Hippocampal formation (tissue), 2 donors: ENCODE measurements around the gene AIFM1.
"Not testable (repeated sequence)": the region's sequence is repeated elsewhere in the genome, so short reads cannot be mapped to it uniquely, and the experiment has no call there.

Source experiments
- DNase-seq, 2 donors: peaks; one replicate each; lab custom pipeline; 2025; lab: John Stamatoyannopoulos, UW

The AIFM1 gene

GRCh38 chrX:130119312-130119898 is 46.2 kb downstream of the AIFM1 start:
- no peak for DNase-seq

- no peak for DNase-seq
Observed at GRCh38 chrX:130118441-130119311, 47.0 kb downstream of the AIFM1 start.

- DNase-seq, result no peak
Observed at GRCh38 chrX:130117166-130117565, 48.5 kb downstream of the AIFM1 start.

DNA sequence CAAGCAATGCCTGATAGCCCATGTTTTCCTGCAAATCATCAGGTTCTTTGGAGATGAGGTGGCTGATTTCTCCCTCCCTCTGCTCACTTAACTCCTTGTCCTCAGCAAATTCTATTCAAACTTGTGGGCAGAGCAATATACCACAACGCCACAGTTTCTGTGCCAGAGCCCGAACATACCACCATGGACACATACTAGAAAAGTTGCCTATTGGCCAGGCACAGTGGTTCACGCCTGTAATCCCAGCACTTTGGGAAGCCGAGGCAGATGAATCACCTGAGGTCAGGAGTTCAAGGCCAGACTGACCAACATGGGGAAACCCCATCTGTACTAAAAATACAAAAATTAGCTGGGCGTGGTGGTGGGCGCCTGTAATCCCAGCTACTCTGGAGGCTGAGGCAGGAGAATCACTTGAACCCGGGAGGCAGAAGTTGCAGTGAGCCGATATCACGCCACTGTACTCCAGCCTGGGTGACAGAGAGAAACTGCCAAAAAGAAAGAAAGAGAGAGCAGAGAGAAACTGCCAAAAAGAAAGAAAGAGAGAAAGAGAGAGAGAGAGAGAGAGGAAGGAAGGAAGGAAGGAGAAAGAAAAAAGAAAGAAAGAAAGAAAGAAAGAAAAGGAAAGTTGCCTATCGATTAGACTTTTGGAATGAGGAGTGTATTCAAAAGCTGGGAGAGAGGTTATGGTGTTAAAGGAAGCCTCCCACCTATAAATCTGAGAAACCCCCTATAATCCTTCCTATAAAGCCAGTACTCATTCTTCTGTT is 50.3 kb downstream of the AIFM1 start:
- DNase-seq, result not testable (repeated sequence)

DNA sequence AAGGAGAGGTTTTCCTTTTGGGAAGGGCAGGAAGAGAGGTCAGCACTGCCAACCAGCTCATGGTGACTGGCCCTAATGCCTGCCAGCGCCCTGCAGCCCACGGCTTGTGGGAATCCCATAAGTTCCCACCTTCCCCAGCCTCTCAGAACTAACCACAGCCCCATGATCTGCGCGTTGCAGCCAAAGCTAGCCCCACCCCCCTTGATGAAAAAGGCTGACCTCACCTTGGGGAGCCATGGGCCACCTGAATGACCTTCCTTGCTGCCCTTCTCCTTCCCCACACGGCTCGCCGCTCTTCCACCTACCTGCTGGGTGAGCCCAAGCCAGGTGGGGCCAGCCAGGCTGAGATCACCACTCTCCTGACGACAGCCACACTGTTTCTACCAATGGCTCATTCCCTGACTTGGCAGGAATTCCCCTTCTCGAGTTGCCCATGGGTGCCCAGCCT is 51.5 kb downstream of the AIFM1 start:
- DNase-seq, result no peak

GRCh38 chrX:130111220-130112154 is 54.2 kb downstream of the AIFM1 start:
- no peak for DNase-seq

DNA sequence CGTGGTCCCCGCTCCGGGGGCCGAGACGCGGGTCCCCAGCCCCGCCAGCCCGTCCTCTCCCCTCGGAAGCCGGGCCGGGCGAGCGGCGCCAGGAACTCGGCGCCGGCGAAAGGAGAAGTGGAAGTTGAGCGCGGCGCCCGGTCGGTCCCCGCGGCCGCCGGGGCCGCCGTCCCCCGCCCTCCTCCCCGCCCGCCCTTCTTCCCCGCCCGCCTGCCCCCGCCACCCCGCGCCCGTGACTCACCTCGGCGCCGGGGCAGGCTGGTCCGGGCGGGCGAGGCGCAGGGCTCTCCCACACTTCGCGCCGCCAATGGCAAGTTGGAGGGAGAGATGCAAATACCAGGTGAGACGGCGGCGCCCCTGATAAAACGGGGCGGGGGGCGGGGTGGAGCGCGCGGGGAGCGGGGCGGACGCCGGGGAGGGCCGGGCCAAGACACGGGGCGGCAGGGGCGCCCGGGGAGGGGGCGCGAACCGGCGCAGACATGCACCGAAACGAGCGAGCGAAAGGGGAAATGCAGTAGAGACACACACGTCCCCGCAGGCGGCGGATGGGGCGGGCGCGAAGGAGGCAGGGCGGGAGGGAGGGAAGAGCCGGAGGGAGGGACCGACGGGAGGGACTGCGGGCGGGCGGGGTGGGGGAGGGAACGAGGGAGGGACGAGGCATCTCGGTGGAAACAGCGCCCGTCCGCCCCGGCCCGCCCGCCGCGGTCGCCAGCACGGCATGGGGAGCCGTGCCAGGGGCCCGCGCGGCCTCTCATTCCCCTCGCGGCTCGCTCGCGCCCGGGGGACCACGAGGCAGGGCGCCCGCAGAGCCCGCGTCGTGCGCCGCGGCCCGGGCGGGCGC is 55.0 kb downstream of the AIFM1 start, which contains the start of gene ELF4:
Gene ELF4, minus strand, starts transcription at position 119 of the 841 bp plus-strand sequence. CDS start 29,167 bp downstream, outside the sequence.
- peak in 1 of 2 donors; percentile 2 for DNase-seq

GRCh38 chrX:130109429-130110378 is 55.9 kb downstream of the AIFM1 start:
- DNase-seq, result no peak

DNA sequence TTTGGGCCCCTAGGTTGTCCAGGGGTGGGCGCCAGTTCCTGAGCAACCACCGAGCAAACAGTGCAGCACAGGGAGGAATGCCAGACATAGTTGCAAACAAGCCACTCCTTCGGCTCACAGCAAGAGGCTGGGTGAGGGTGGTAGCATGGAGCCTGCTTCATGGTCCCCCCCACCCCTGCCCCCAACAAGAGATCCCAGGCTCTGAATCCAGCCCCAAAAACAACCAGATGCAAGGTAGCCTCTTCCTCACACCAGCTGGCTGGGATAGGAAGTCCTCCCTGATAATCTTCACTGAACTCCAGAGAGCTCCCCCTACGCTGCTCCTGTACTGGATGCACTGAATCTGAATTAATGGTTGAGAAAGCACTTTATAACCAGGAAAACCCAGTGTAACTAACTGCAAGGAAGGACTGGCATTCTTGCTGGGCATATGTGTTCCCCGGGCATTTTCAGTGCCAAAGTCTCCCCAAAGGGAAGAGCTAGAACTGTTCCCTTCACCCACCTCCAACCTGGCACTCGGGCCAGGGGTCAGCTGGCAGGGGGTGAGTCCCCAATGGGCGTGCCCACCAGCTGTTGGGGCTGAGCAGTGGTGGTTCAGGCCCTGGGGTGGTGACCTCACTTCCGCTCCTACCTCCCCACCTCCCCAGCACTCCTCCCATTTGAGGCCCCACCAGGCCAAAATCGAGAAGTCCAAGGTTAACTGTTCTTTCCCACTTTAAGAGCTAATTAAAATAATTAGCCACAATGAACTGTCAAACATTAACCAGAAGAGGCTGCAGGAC is 56.8 kb downstream of the AIFM1 start:
- no peak for DNase-seq

DNA sequence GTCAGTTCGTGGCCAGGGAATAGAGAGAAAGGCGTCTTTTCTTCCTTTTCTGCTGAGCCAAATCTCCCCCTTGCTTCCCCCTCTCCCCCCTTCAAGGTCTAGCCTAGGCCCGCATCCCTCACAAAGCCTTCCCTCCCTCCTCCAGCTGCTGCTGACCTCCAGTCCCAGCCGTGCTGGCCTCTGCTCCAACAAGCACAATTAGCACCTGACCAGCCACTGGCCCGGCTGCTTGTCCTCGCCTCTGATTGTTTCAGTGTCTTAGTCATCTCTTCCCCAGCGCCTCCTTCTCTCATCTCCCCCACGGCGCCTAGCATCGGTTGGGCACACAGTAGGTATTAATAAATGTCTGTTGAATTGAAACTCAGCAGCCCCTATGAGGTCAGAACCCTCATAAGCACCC is 59.6 kb downstream of the AIFM1 start:
- no peak for DNase-seq

- no peak for DNase-seq
Observed at GRCh38 chrX:130105244-130105643, 60.4 kb downstream of the AIFM1 start.

DNA sequence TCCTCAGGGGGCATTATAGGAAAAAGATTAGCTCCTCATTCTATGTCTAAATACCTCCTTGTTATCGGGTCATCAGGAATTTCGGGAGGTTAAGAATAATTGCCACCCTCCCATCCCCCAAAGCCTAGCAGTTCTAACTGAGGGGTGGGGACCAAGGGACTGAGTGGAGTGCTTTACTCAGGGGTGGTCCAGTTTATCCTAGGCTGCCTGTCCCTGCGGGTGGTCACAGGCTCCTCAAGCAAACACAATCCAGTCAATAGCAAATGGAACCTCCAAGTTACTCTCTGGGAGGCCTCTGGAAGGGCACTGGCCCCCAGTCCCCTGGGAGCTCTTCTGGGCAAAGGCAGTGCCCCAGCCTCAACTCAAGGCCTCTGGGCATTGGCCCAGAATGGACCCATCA is 62.0 kb downstream of the AIFM1 start:
- DNase-seq, result no peak

GRCh38 chrX:130100180-130100579 is 65.5 kb downstream of the AIFM1 start:
- no peak for DNase-seq

GRCh38 chrX:130098210-130098552 is 67.5 kb downstream of the AIFM1 start:
- no peak for DNase-seq

DNA sequence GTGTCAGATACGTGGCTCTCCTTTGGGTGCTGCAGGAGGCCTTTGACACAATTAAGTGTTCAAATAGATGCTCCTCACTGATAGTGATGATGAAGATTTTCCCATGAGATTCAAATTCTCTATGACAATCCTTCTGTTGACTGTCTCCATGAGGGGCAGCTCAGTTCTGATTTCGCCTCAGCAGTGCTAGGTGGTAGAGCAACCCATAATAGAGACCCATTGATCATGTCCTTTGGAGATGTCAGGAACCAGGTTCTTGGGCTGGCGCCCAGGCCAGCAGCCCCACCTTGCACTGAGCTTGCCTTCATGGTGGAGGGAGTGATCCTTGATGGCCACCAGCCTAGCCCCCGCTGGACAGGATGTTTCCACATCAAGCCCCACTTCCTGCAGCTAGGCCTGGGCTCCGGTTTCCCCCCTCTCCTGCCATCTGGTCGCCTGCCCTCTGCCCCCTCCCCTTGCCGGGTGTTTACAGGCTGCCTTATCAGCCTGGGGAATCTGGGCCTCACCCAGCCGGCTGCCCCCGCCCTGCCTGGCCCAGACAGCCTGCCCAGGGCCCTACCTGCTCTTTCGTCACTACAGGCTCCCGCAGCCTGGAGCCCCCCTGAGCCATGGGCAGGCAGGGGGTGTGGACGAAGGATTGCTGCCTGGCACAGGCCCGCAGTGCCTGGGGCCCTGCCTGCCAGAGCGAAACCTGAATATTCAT is 68.0 kb downstream of the AIFM1 start:
- no peak for DNase-seq

GRCh38 chrX:130095249-130096030 is 70.2 kb downstream of the AIFM1 start:
- DNase-seq, result no peak

DNA sequence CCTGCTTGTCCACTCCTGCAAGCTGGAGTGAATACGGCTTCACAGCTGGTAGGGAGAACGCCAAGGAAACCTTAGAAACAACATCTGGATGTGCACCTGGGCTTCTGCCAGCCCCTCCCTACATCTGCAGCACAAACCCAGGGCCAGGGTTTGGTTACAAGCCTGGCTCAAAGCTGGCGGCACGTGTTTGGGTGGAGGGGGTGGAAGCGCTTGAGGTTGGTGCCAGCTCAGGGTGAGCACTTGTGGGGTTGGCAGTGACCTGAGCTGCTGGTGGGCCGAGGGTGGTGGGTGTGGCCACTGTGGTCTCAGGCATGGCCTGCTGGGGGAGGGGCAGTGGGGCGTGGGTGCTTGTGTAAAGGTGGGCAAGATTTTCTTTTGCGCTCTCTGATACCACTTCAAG is 70.9 kb downstream of the AIFM1 start:
- DNase-seq, result no peak
